Ovary (tissue), 9 donors: ENCODE measurements around the gene GALNT10. TPM values are rescaled to one million over a fixed set of nuclear protein-coding genes. Genes with fewer than 3 reads are reported as not detected.
A peak's percentile ranks its signal among the peaks of the same experiment; 100 is the strongest.

Experiments
- DNase-seq, 5 donors: peaks; one replicate each; pipeline ENCODE4 v3.0.0-alpha.2; 2019 to 2020
- H3K27ac ChIP-seq, 2 donors: fragments of 200-600 bp; one replicate each; pipeline versions ENCODE4 v1.5.1 to v1.8.0; 2019 to 2022
- H3K27me3 ChIP-seq: fragments of 200-600 bp; one replicate; pipeline ENCODE4 v1.8.0; 2022
- H3K36me3 ChIP-seq: fragments of 200-600 bp; sonication (generic); one replicate; pipeline ENCODE4 v1.5.1; 2019
- H3K4me1 ChIP-seq: one replicate; pipeline ENCODE4 v1.8.1; 2013; ENCODE audit warnings: mild to moderate bottlenecking, moderate library complexity; ENCODE audit not compliant: insufficient read depth
- H3K4me3 ChIP-seq: fragments of 200-600 bp; sonication (generic); one replicate; pipeline ENCODE4 v1.5.1; 2017
- H3K9me3 ChIP-seq, 2 donors: fragments of 200-600 bp in 1 of 2; sonication (generic) in 1 of 2; one replicate each; pipeline versions ENCODE4 v1.5.1 to v1.8.1; 2013 to 2019; ENCODE audit warnings: mild to moderate bottlenecking in 1 of 2, moderate library complexity in 1 of 2
- CTCF ChIP-seq, 3 donors: fragments of 450-650 bp in 2 of 3; fragments of 200-600 bp in 1 of 3; IDR thresholded peaks; one replicate each; pipeline versions ENCODE4 v1.5.1 to v1.8.0; 2016 to 2022; ENCODE audit warnings: antibody characterized with exemption in 3 of 3, mild to moderate bottlenecking in 1 of 3
- EP300 ChIP-seq: sonication (generic); formaldehyde crosslinking; IDR thresholded peaks from one replicate; pipeline ENCODE4 v1.6.1; 2017; ENCODE audit warnings: antibody characterized with exemption
- POLR2A ChIP-seq: fragments of 450-650 bp; IDR thresholded peaks from one replicate; pipeline ENCODE4 v1.6.1; 2017; ENCODE audit warnings: antibody characterized with exemption, mild to moderate bottlenecking, moderate library complexity
- whole genome bisulfite sequencing, 3 donors: extraction: QIAGEN DNeasy Blood & Tissue Kit in 1 of 3; methylation state at CpG; one replicate each; pipeline versions ENCODE4 v1.1.5 to v1.1.7; 2013 to 2017; 5-methylcytosine and 5-hydroxymethylcytosine counted together
- intact Hi-C, 4 donors: fragments of 100-400 bp; cut with DNase I; formaldehyde crosslinking; loops; one replicate each; pipeline versions ENCODE4 v1.11.0 to v1.15.1; 2022 to 2023
- polyA plus RNA-seq, 2 donors: library from polyadenylated mRNA; stranded (reverse); fragments of 200-250 nt in 1 of 2; fragments of 350-450 nt in 1 of 2; fragmentation: Illumina TruSeq in 1 of 2; extraction: RNeasy Lipid Tissue Mini Kit (QIAGEN cat#74804) in 1 of 2; gene quantifications; one replicate each; pipeline ENCODE4 v1.2.3, GENCODE V29; 2013 to 2014
- total RNA-seq, 7 donors: library from RNA; depleted of rRNA in 2 of 7; stranded (reverse); fragments of >200 nt in 2 of 7; fragmentation: NEBNext Ultra II Directional in 3 of 7; extraction: Animal tissue kit (Norgen Biotek cat#: 25700) in 3 of 7; gene quantifications; one replicate each; pipeline versions ENCODE4 v1.1.0 to v1.2.4, GENCODE V29; 2016 to 2023
- donor health status: DM: no; HTN: no; CAD: no; lungs with moderate emphysema.
- donor health status: DM: no; HTN: no; CAD: no.
- donor health status: Bipolar disorder and iron deficiency.
- donor health status: DM: yes; HTN: yes; CAD: no.
- donor health status: DM: no; HTN: no; CAD: no.
- donor health status: DM: yes; HTN: yes; CAD: no.

GALNT10 gene
- total and polyA plus RNA-seq, 9 donors, result 34.5 to 206 (median 88.7) TPM

GRCh38 chr5:154275566-154275965 is 85.0 kb downstream of the GALNT10 start:
- intact Hi-C loops, result loop anchor here in 3 of 4 donors (5.0 to 10.0 kb wide), 4 partner anchors 71 to 119 kb away; partner anchors contain the start of gene GALNT10 (in 2 of the 3)
- WGBS, 3 donors, result 80 to 85% (median 83%) methylated on average over 3 of the region's 3 CpGs
- H3K4me1 ChIP-seq, result peaks cover 32% of the 10 kb centered on the region
- H3K27me3 ChIP-seq, result no peaks in the 10 kb centered on the region
- TF ChIP-seq EP300 (no peak), POLR2A (no peak), CTCF (IDR thresholded peaks at IDR 0.05) (no peak)
- peak overlapping the region in 1 of 2 donors; percentile 72 for H3K27ac ChIP-seq
- H3K36me3 ChIP-seq, result no peaks in the 10 kb centered on the region
- H3K9me3 ChIP-seq, result no peaks in the 10 kb centered on the region
- no peak for DNase-seq
- no peak overlapping the region for H3K4me3 ChIP-seq

GRCh38 chr5:154276261-154276972 is 85.9 kb downstream of the GALNT10 start:
- WGBS, 3 donors, result 13 to 22% (median 16%) methylated on average over 5 of the region's 5 CpGs
- intact Hi-C loops, result loop anchor here in 3 of 4 donors (5.0 to 10.0 kb wide), 4 partner anchors 72 to 118 kb away; partner anchors contain the start of gene GALNT10 (in 2 of the 3)
- no peak for DNase-seq

GRCh38 chr5:154276973-154277331 is 86.4 kb downstream of the GALNT10 start:
- DNase-seq, result peak; percentile 78 to 83 (median 80)
- intact Hi-C loops, result loop anchor here in 3 of 4 donors (5.0 to 10.0 kb wide), 4 partner anchors 72 to 118 kb away; partner anchors contain the start of gene GALNT10 (in 2 of the 3)
- WGBS, 3 donors, result 4 to 6% (median 5%) methylated on average over 1 of the region's 1 CpG
- Histone ChIP-seq H3K4me1 (peaks cover 31% of the 10 kb centered on the region), H3K36me3 (no peaks in the 10 kb centered on the region), H3K27me3 (no peaks in the 10 kb centered on the region), H3K4me3 (no peak overlapping the region), H3K27ac (peak overlapping the region in 1 of 2 donors; percentile 72), H3K9me3 (no peaks in the 10 kb centered on the region)
- no peak for TF ChIP-seq POLR2A
- TF ChIP-seq CTCF (IDR thresholded peaks at IDR 0.05), result no peak

More at GRCh38 chr5:154276261-154276972, 85.9 kb downstream of the GALNT10 start:
- TF ChIP-seq EP300 (no peak), POLR2A (no peak), CTCF (IDR thresholded peaks at IDR 0.05) (no peak)
- H3K4me1 ChIP-seq, result peaks cover 32% of the 10 kb centered on the region
- H3K27ac ChIP-seq, result peak overlapping the region in 1 of 2 donors; percentile 72
- H3K9me3 ChIP-seq, result no peaks in the 10 kb centered on the region
- no peak overlapping the region for H3K4me3 ChIP-seq
- no peaks in the 10 kb centered on the region for H3K27me3 ChIP-seq
- H3K36me3 ChIP-seq, result no peaks in the 10 kb centered on the region

GRCh38 chr5:154277499-154277898 is 87.0 kb downstream of the GALNT10 start:
- Histone ChIP-seq H3K27me3 (no peaks in the 10 kb centered on the region), H3K4me1 (peaks cover 27% of the 10 kb centered on the region), H3K9me3 (no peaks in the 10 kb centered on the region), H3K4me3 (no peak overlapping the region), H3K36me3 (no peaks in the 10 kb centered on the region), H3K27ac (peak overlapping the region in 1 of 2 donors; percentile 72)
- intact Hi-C loops, result loop anchor here in 3 of 4 donors (5.0 to 10.0 kb wide), 4 partner anchors 73 to 117 kb away; partner anchors contain the start of gene GALNT10 (in 2 of the 3)
- DNase-seq, result no peak
- TF ChIP-seq EP300 (no peak), POLR2A (no peak), CTCF (IDR thresholded peaks at IDR 0.05) (no peak)
- 33 to 40% (median 34%) methylated on average over 1 of the region's 1 CpG for WGBS, 3 donors
